HFFc6 (cell line): ENCODE measurements around the gene ORAI2. TPM values are rescaled to one million over a fixed set of nuclear protein-coding genes. Genes with fewer than 3 reads are reported as not detected.

Source experiments
- DNase-seq: peaks from one replicate; pipeline ENCODE4 v3.0.0-alpha.2; 2018
- H3K27ac Mint-ChIP-seq: 2 replicates; pipeline ENCODE4 v1.8.0; 2020; ENCODE audit warnings: mild to moderate bottlenecking, mixed read lengths
- H3K27me3 Mint-ChIP-seq: 2 replicates; pipeline ENCODE4 v1.8.0; 2021; ENCODE audit warnings: mild to moderate bottlenecking, moderate library complexity, mixed read lengths; ENCODE audit not compliant: insufficient read depth
- H3K36me3 Mint-ChIP-seq: 2 replicates; pipeline ENCODE4 v1.8.0; 2021; ENCODE audit warnings: low read depth, mixed read lengths
- H3K4me1 Mint-ChIP-seq: 2 replicates; pipeline ENCODE4 v1.8.0; 2020; ENCODE audit warnings: low read depth, mixed read lengths
- H3K4me3 Mint-ChIP-seq: 2 replicates; pipeline ENCODE4 v1.8.0; 2020; ENCODE audit warnings: mild to moderate bottlenecking, moderate library complexity, mixed read lengths
- H3K9me3 Mint-ChIP-seq: 2 replicates; pipeline ENCODE4 v1.8.0; 2020; ENCODE audit warnings: mild to moderate bottlenecking, mixed read lengths
- total RNA-seq, 6 experiments: library from RNA; stranded (reverse); fragmentation: NEBNext Ultra II Directional; extraction: Animal tissue kit (Norgen Biotek cat#: 25700); gene quantifications; 2 replicates in 1 of 6; 3 replicates in 5 of 6; pipeline ENCODE4 v1.2.3, GENCODE V29; 2021
- TF ChIP-seq, protein P1 (sequence below): fragments of 200-600 bp; sonication (generic); IDR thresholded peaks from 2 replicates; pipeline ENCODE4 v1.5.0; 2021; ENCODE audit warnings: antibody characterized with exemption, mild to moderate bottlenecking

The ORAI2 gene
- total RNA-seq, 6 experiments from 2014 or later: 49.4 to 72.5 (median 54.9) TPM

DNA sequence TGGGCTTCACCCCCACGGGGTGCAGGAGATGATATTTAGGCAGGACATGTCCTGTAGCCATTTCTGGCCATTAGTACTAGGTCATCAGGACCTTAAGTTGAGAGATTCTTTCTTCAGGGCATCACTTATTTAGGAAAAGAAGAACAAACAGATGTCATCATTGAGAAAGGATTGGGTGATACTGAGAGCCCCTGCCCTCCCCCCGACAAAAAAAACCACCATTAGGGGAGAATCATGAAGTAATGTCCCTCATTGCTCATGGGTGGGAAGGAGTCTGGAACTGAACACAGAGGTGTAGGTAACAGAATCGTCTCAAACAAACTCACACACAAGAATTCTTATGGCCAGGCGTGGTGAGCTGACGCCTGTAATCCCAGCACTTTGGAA, 6.4 kb upstream of the ORAI2 start:
- peaks cover 8% of the 10 kb centered on the region; the same call in 1 of the 2 replicates for H3K36me3 Mint-ChIP-seq
- H3K27me3 Mint-ChIP-seq: peaks cover 1% of the 10 kb centered on the region
- TF ChIP-seq, protein P1, sequence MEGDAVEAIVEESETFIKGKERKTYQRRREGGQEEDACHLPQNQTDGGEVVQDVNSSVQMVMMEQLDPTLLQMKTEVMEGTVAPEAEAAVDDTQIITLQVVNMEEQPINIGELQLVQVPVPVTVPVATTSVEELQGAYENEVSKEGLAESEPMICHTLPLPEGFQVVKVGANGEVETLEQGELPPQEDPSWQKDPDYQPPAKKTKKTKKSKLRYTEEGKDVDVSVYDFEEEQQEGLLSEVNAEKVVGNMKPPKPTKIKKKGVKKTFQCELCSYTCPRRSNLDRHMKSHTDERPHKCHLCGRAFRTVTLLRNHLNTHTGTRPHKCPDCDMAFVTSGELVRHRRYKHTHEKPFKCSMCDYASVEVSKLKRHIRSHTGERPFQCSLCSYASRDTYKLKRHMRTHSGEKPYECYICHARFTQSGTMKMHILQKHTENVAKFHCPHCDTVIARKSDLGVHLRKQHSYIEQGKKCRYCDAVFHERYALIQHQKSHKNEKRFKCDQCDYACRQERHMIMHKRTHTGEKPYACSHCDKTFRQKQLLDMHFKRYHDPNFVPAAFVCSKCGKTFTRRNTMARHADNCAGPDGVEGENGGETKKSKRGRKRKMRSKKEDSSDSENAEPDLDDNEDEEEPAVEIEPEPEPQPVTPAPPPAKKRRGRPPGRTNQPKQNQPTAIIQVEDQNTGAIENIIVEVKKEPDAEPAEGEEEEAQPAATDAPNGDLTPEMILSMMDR: no peak
- no peak for DNase-seq
- no peak overlapping the region for H3K4me3 Mint-ChIP-seq
- H3K27ac Mint-ChIP-seq: no peak overlapping the region
- H3K9me3 Mint-ChIP-seq: no peaks in the 10 kb centered on the region
- no peaks in the 10 kb centered on the region; the same call in 1 of the 2 replicates for H3K4me1 Mint-ChIP-seq

DNA sequence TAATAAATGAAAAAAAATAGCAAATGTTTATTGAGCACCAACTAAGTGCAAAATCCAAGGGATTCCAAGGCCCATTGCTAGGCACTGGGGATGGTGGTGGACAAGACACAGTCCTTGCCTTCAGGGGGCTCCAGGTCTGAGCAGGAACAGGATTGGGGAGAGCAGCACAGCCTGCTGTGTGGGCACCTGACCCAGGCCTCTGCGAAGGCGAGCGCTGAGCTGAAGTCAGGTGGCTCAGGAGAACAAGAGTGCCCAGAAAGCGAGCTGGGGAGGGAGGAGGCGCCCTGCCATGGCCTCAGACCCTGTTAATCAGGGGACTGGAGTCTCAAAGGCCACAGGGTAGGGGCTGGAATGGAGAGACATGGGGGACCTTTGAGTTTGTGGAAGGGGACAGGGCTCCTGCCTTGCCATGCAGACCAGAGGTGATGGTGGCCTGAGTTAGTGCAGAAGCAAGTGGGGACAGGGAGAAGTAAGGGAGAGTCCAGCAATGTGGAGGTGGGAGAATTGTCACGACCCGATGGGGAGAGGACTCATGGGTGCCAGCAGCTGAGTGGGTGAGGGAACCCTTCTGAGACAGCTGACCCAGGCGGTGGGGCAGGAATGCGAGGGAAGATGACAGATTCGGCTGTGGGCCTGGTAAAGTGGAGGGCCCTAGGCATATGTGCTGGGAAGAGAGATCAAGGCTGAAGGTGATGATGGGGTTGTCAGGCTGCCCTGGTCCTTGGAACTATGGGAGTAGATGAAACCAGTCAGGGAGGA, 4.1 kb upstream of the ORAI2 start:
- Mint-ChIP-seq H3K27me3 (peaks cover 1% of the 10 kb centered on the region), H3K27ac (peak overlapping the region; percentile 38), H3K4me3 (no peak overlapping the region), H3K9me3 (no peaks in the 10 kb centered on the region), H3K36me3 (peaks cover 8% of the 10 kb centered on the region; the same call in 1 of the 2 replicates), H3K4me1 (peaks cover 4% of the 10 kb centered on the region)
- DNase-seq: no peak
- TF ChIP-seq, protein P1: no peak

DNA sequence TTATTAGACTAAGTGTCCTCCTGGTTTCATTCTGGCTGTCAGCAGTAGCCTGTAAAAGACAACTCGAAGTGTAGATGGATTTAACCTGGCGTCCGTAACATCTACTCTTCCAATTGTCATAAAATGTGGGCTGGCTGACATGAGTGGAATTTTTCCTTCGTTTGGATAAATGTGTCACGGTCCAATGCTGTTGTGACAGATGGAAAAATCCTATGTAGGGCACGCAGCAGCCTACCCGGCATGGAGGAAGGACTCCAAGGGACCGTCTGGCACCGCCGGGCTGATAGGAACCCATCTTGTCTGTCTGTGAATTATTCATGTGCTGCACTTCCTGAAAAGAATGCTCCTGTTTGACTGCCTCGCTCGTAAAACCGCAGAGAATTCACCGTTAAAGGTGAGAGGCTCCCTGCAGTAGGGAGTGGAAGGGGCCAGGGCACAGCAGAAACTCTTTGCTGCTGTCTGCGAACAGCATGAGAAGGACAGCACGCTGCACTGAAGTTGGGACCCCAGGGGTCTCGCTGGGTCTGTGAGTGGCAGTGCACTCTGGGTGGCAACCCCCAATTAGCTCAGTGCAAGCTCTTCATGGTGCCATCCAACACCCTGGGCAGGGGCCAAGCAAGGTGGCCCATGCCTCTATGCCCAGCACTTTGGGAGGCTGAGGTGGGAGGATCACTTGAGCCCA, 1.6 kb upstream of the ORAI2 start:
- H3K27ac Mint-ChIP-seq: peak overlapping the region; percentile 33; the same call in 1 of the 2 replicates
- TF ChIP-seq, protein P1: no peak
- peaks cover 1% of the 10 kb centered on the region for H3K27me3 Mint-ChIP-seq
- peaks cover 11% of the 10 kb centered on the region for H3K4me1 Mint-ChIP-seq
- H3K36me3 Mint-ChIP-seq: peaks cover 12% of the 10 kb centered on the region; the same call in 1 of the 2 replicates
- no peaks in the 10 kb centered on the region for H3K9me3 Mint-ChIP-seq
- DNase-seq: no peak
- no peak overlapping the region; the same call in 1 of the 2 replicates for H3K4me3 Mint-ChIP-seq

DNA sequence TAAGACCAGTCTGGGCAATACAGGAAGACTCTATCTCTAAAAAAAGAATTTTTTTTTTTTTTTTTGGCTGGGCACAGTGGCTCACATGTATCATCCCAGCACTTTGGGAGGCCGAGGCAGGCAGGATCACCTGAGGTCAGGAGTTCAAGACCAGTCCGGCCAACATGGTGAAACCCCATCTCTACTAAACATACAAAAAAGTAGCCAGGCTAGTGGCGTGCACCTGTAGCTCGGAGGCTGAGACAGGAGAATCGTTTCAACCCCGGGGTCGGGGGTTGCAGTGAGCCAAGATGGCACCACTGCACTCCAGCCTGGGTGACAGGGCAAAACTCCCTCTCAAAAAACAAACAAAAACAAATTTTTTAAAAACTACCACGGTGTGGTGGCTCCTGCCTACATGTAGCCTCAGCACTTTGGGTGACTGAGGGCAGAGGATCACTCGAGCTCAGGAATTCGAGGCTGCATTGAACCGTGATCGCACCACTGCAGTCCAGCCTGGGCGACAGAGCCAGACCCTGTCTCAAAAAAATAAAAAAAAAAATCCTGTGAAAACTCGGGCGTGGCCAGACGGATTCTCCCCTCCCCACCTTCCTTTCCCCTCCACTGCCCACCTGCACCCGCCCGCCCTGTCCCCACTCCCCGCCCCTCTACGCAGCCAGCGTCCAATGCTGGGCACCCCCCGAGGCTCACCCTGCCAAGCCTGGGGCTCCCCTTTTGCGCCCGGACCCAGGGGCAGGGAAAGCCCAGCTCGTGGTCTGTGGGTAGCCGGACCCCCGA, 745 bp upstream of the ORAI2 start:
- no peak for DNase-seq
- Mint-ChIP-seq H3K4me3 (peak overlapping the region; percentile 71), H3K9me3 (no peaks in the 10 kb centered on the region), H3K36me3 (0 out of 2 replicates have a peak, but pooled peaks cover 6% of the 10 kb centered on the region), H3K27ac (peak overlapping the region; percentile 75), H3K27me3 (peaks cover 1% of the 10 kb centered on the region), H3K4me1 (peaks cover 11% of the 10 kb centered on the region)
- TF ChIP-seq, protein P1: no peak

- Mint-ChIP-seq H3K36me3 (0 out of 2 replicates have a peak, but pooled peaks cover 6% of the 10 kb centered on the region), H3K4me1 (peaks cover 11% of the 10 kb centered on the region), H3K4me3 (peak overlapping the region; percentile 93)
Observed at GRCh38 chr7:102434039-102434486, 688 bp downstream of the ORAI2 start.

More at GRCh38 chr7:102434039-102434486, 688 bp downstream of the ORAI2 start:
- peak overlapping the region; percentile 81 for H3K27ac Mint-ChIP-seq
- DNase-seq: no peak
- TF ChIP-seq, protein P1: no peak
- no peaks in the 10 kb centered on the region for H3K9me3 Mint-ChIP-seq
- no peaks in the 10 kb centered on the region; the same call in 1 of the 2 replicates for H3K27me3 Mint-ChIP-seq
